Measurements from ENCODE around the gene PNRC1.
"Not testable (repeated sequence)": the region's sequence is repeated elsewhere in the genome, so short reads cannot be mapped to it uniquely, and the experiment has no call there.

PNRC1 gene

GRCh38 chr6:89063881-89064280 lies 16.7 kb upstream of the PNRC1 start:
- DNase-seq: no peak

GRCh38 chr6:89064931-89065330 lies 15.6 kb upstream of the PNRC1 start:
- DNase-seq: not testable (repeated sequence)

GRCh38 chr6:89066121-89066520 lies 14.4 kb upstream of the PNRC1 start:
- DNase-seq: not testable (repeated sequence)

GRCh38 chr6:89066940-89067646 lies 13.5 kb upstream of the PNRC1 start:
- no peak for DNase-seq

GRCh38 chr6:89067796-89068195 lies 12.8 kb upstream of the PNRC1 start:
- DNase-seq: no peak

GRCh38 chr6:89068695-89069094 lies 11.9 kb upstream of the PNRC1 start:
- no peak for DNase-seq

GRCh38 chr6:89069536-89070163 lies 10.9 kb upstream of the PNRC1 start:
- DNase-seq: no peak

- no peak for DNase-seq
Observed at GRCh38 chr6:89071036-89071435, 9.5 kb upstream of the PNRC1 start.

- DNase-seq: no peak
Observed at GRCh38 chr6:89073014-89073620, 7.4 kb upstream of the PNRC1 start.

- no peak for DNase-seq
Observed at GRCh38 chr6:89073840-89074239, 6.7 kb upstream of the PNRC1 start.

GRCh38 chr6:89079511-89080234 lies 878 bp upstream of the PNRC1 start:
- DNase-seq: no peak

- no peak for DNase-seq
Observed at GRCh38 chr6:89081129-89081422, 525 bp downstream of the PNRC1 start.

GRCh38 chr6:89081423-89082322 lies 1.1 kb downstream of the PNRC1 start:
- DNase-seq: peak; percentile 87

- DNase-seq: no peak
Observed at GRCh38 chr6:89082486-89082891, 1.9 kb downstream of the PNRC1 start.

- no peak for DNase-seq
Observed at GRCh38 chr6:89084542-89084941, 4.0 kb downstream of the PNRC1 start.

- no peak for DNase-seq
Observed at GRCh38 chr6:89084954-89085353, 4.4 kb downstream of the PNRC1 start.

- no peak for DNase-seq
Observed at GRCh38 chr6:89085409-89086205, 5.1 kb downstream of the PNRC1 start.

GRCh38 chr6:89087881-89088280 lies 7.3 kb downstream of the PNRC1 start:
- DNase-seq: no peak

GRCh38 chr6:89098461-89098860 lies 17.9 kb downstream of the PNRC1 start:
- no peak for DNase-seq

- DNase-seq: no peak
Observed at GRCh38 chr6:89100114-89100513, 19.6 kb downstream of the PNRC1 start.

GRCh38 chr6:89110284-89110683 lies 29.7 kb downstream of the PNRC1 start:
- no peak for DNase-seq

GRCh38 chr6:89111933-89112332 lies 31.4 kb downstream of the PNRC1 start:
- DNase-seq: no peak
